ENCODE measurements around the gene HSPA9. TPM values are rescaled to one million over a fixed set of nuclear protein-coding genes. Genes with fewer than 3 reads are reported as not detected.
A peak's percentile ranks its signal among the peaks of the same experiment; 100 is the strongest.
"Not testable (repeated sequence)": the region's sequence is repeated elsewhere in the genome, so short reads cannot be mapped to it uniquely, and the experiment has no call there.

HSPA9 gene
- total and polyA plus RNA-seq, 5 experiments from 2014 or later = 130 to 195 (median 164) TPM

DNA sequence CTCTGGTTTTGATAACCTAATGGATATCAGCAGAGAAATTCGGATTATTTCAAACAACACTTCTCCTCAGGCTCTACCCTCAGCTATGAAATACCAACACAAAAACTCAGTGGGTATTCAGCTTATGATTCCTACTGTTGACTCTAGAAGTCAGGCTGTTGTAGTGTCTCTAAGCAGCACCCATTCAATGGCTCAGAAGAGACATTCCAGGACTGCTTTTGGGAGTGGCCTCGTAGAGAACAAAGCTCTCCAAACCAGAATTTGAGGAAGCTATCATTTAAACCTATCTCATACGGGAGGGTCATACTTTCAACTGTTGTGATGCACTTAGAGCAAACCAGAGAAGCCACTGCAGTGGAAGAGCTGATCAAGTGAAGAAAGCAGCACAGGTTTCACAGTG is 66.2 kb downstream of the HSPA9 start:
- POLR2A ChIA-PET = no interaction called here
- ATAC-seq = no peak
- no peak overlapping the region for H3K4me3 Mint-ChIP-seq
- peak overlapping the region in 4 of 10 donors; percentile 38 to 89 (median 59) for H3K27ac Mint-ChIP-seq
- no peaks in the 10 kb centered on the region for H3K4me1 Mint-ChIP-seq
- no peaks in the 10 kb centered on the region for H3K27me3 Mint-ChIP-seq
- H3K9me3 Mint-ChIP-seq = no peaks in the 10 kb centered on the region
- no peak for DNase-seq
- H3K36me3 Mint-ChIP-seq = peaks cover 4 to 67% (median 9%) of the 10 kb centered on the region in 3 donors

DNA sequence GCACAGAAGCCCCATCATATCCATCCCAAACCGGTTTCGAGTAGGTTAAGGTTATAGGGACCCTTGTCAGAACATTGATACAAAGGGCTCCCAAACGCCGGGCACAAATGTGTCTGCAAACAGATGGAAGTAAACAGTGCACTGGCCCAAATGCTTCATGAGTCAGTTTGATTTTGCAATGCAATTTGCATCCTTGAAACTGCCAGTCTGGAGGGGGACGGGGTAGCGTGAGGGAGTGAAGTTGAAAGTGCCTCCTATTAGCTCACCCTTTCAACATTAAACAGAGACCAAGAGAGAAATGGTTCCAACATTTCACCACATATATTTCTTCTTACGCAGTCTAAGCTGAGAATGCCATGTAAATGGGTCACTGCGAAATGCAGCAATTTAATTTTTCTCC is 67.7 kb downstream of the HSPA9 start:
- DNase-seq, H3K4me3 Mint-ChIP-seq, H3K9me3 Mint-ChIP-seq, ATAC-seq, H3K4me1 Mint-ChIP-seq, H3K27me3 Mint-ChIP-seq, POLR2A ChIA-PET: not testable (repeated sequence)
- Mint-ChIP-seq H3K27ac (peak overlapping the region in 1 of 10 donors; percentile 51), H3K36me3 (peaks cover 4 to 52% (median 6%) of the 10 kb centered on the region in 3 donors)

DNA sequence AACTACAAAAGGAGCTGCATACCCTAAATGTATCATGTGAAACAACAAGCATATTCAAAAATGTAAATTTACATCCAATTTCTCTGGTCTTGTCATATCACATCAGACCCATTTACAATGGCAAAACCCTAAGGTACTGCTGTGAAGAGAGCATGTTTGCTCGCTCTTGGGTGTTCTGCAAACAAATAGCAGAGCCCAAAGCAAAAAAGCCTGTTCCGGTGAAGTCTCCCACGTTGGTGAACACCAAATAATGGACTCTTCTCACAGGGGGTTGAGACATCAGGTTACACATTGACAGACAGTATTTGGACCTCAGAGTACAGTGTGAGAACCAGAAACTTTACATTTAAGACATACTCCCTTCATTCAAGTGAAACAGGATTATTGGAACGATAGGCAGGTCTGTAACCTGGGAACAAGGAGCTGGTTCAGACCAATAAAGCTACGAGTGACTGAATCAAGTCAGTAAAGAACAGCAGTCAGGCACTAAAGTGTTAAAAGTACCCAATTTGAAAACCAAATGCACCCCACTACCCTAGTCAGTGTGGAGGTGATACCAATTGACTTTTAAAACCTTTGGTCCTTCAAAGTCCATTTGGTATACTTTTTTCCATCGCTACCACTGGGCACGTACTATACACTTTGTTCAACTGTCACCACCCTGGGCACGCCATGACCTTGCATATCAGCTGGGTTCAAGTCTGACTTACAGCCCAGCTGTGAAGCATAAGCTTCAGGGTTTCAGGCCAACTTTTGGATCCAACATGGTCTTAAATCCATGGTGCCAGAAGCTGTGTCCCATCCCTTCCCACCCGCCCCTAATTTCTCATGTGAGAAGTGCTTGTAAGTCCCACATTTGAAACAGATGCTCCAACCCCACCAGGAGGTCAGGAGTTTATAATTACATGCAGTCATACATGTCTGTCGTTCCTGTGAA is 68.6 kb downstream of the HSPA9 start:
- no peak for DNase-seq
- H3K4me1 Mint-ChIP-seq = peaks cover 0 to 2% (median under 1%) of the 10 kb centered on the region in 4 donors
- ATAC-seq = no peak
- no peaks in the 10 kb centered on the region for H3K9me3 Mint-ChIP-seq
- peaks cover 4 to 46% (median 4%) of the 10 kb centered on the region in 3 donors for H3K36me3 Mint-ChIP-seq
- H3K27ac Mint-ChIP-seq = no peak overlapping the region
- POLR2A ChIA-PET = no interaction called here
- no peak overlapping the region for H3K4me3 Mint-ChIP-seq
- H3K27me3 Mint-ChIP-seq = no peaks in the 10 kb centered on the region

DNA sequence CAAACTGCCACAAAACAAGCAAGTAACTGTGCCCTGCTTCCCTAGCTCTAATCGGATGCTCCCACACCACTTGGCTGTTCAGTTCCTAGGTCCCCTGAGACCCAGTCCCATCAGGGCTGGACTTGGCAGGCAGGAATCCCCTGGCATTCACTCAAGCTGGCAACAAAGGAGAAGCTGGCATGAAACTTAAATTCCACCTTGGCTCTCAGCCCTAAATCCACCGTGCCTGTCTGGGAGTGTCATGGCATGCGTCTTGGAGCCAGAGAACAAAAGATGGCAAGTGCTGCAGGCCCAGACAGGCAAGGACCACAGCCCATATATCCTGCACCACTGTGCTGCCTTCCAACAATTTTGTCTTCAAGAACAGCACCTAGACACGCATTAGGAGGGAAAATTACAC is 70.4 kb downstream of the HSPA9 start:
- Mint-ChIP-seq H3K36me3 (peaks cover 4 to 28% (median 4%) of the 10 kb centered on the region in 3 donors), H3K27me3 (no peaks in the 10 kb centered on the region), H3K4me3 (no peak overlapping the region), H3K9me3 (no peaks in the 10 kb centered on the region), H3K27ac (peak overlapping the region in 2 of 10 donors; percentile 11 to 43), H3K4me1 (peaks cover 0 to 2% (median under 1%) of the 10 kb centered on the region in 4 donors)
- ATAC-seq (no peak), DNase-seq (no peak)
- POLR2A ChIA-PET = no interaction called here

Other genes with a start within 250 kb of the HSPA9 start
- gene CDC25C, start 243.6 kb downstream of the HSPA9 start, total RNA-seq = not detected
- gene CDC25C, start 243.6 kb downstream of the HSPA9 start, polyA plus RNA-seq = not detected
- gene FAM53C, start 237.1 kb downstream of the HSPA9 start, total RNA-seq = 10 to 100 TPM; 28.6 to 29.6 TPM
- gene FAM53C, start 237.1 kb downstream of the HSPA9 start, polyA plus RNA-seq = 10 to 100 TPM; 18.6 to 22.2 (median 20.3) TPM
- 10 to 100 TPM; 84.0 to 97.5 TPM for gene KDM3B, start 222.7 kb downstream of the HSPA9 start, total RNA-seq
- 10 to 100 TPM in 2 of 3 donors, 1 to 10 TPM in 1; 6.9 to 12.3 (median 10.6) TPM for gene KDM3B, start 222.7 kb downstream of the HSPA9 start, polyA plus RNA-seq
- under 1 TPM; 0.44 to 0.75 TPM for gene REEP2, start 136.3 kb downstream of the HSPA9 start, total RNA-seq
- gene REEP2, start 136.3 kb downstream of the HSPA9 start, polyA plus RNA-seq = under 1 TPM in 2 of 3 donors, not detected in 1; 0.28 to 0.39 TPM
- gene EGR1, start 109.9 kb downstream of the HSPA9 start, total RNA-seq = 1 to 10 TPM; 1.8 to 2.2 TPM
- gene EGR1, start 109.9 kb downstream of the HSPA9 start, polyA plus RNA-seq = under 1 TPM in 2 of 3 donors, not detected in 1; 0.36 to 0.66 TPM
- gene ETF1, start 32.2 kb downstream of the HSPA9 start, total RNA-seq = 10 to 100 TPM; 43.4 to 49.0 TPM
- 10 to 100 TPM; 21.5 to 27.5 (median 24.1) TPM for gene ETF1, start 32.2 kb downstream of the HSPA9 start, polyA plus RNA-seq
- 1 to 10 TPM; 5.1 to 5.7 TPM for gene CTNNA1, start 178.0 kb upstream of the HSPA9 start, total RNA-seq
- 1 to 10 TPM in 1 of 3 donors, under 1 TPM in 1, not detected in 1; 0.34 to 2.8 TPM for gene CTNNA1, start 178.0 kb upstream of the HSPA9 start, polyA plus RNA-seq